GM10847 (cell line): ENCODE measurements around the gene VPS35L.

Source experiments
- POLR2A ChIP-seq: IDR thresholded peaks from 2 replicates; pipeline ENCODE4 v1.6.1; 2011; ENCODE audit not compliant: insufficient read length; ENCODE audit errors: extremely low read depth

VPS35L gene

DNA sequence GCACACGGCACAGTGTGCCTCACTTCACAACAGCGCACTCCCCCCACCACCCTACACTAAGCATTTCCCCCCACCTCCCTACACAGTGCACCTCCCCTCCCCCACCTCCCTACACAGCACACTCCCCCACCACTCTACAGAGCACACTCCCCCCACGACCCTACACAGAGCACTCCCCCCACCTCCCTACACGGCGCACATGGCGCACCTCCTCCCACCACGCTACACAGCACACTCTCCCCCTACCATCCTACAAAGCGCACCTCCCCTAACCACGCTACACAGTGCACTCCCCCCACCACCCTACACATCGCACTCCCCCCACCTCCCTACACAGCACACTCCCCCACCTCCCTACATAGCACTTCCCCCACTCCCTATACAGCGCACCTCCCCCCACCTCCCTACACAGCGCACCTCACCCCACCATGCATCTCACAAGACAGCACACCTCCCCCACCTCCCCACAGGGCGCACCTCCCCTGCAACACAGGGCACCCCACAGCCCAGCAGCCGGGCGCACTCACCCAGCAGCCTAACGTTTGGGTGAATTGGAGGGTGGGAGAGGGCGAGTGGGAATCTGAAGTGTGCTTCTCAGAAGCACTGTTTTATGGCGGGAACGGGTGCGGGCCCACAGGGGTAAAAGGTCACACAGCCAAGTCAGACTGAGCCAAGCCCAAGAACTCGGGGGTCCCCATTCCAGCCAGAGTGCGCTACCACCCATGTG lies 152.2 kb downstream of the VPS35L start:
- TF ChIP-seq POLR2A: no peak

DNA sequence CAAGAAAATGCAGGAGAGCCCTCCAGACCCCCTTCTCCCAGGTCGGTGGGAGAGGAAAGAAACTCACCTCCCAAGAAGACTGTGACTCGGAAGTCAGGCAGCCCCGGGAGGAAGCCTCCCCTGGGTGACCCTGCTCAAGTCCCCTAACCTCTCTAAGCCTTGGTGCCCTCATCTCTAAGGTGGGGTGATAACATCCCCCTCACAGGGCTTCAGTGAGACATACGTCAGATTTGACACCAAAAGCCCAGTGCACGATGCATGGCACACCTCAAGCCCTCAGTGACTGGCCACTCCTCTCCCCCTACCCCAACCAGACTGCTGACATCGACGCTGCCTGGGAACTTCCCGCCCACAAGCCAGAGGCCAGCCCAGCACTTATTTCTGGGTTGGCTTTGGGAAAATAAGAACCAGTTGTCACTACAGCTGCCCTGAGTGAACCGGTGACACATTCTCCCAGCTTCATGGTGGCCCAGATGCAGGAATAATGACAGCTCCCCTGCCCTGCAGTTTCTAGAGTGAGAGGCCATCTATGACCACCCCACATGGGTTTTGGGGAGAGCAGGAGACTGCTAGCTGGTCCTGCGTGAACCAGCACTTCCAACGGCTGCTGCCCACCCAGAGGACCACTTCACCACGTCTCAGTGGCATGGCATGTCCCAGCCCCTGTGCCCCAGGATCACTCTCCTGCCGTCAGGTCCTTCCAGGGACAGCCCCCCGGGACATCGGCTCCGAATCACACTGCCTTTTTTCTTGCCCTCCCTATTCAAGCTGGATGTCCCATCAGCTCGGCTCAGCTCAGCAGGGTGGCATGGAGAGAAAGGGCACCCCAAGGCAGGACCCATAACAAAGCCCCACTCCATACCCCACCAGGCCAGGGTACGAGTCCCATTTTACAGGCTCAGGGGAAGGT lies 153.0 kb downstream of the VPS35L start:
- TF ChIP-seq POLR2A: no peak

DNA sequence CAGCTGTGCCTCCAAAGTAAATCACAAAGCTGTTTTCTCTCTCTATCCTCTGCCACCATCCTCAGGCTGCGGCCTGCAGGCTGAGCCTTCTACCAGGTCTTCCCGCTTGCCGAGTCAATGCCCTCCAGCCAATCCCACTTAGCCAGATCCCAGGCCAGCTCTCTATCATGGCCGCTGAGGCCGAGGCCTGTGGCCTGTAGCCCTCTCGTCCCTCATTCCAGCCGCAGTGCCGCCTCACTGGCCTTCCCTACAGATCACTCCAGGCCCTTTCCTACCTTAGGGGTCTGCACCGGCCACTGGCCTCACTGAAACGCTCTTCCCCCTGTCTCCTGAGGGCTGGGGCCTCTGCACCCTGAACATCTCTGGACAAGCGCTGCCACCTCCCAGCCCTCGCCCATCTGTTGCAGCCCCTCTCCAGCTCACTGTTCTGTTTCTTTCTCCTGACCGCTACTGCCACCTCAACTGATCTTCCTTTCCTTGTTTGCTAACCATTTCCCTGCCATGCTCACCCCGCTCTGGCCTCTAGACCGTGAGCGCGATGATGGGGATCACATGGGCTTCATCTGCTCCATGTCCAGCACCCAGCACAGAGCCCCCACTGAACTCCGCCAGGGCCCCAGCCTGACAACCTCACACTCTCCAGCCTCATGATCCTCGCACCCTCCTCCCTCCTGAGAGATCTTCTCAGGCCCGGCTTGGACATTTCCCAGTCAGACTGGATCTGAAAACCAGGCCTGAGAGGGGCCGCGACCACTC lies 154.1 kb downstream of the VPS35L start:
- TF ChIP-seq POLR2A: no peak

DNA sequence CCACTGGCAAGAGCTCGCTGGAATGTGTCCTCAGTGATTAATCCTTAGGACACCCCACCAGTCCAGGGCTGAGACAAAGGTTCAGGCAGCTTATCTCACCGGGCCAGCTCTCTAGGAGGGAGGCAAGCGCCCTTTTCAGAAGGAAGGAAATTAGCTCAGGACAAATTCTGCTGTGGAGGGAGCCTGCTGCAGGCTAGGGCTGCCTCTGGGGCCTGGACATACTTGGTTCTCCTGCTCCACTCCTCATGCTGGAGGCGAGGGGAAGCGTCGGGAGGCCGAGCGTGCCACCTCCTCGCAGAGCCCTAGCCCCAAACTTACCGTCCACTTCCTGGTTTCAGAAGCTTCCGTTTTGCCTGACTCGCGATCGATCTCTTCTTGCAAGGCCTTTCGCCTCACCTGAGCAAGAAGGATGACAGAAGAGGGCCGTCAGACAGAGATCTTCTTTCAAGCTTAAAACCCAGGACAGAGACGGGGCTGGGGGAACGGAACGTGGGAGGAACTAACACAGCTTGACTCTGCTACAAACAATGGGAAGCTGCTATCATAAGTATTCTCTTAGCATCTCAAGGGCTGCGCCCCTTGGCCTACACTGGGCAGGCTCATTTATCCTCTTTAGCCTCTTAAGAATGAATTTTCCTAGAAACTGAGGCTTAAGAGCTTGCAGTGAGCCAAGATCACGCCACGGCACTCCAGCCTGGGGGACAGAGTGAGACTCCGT lies 154.8 kb downstream of the VPS35L start:
- TF ChIP-seq POLR2A: no peak

DNA sequence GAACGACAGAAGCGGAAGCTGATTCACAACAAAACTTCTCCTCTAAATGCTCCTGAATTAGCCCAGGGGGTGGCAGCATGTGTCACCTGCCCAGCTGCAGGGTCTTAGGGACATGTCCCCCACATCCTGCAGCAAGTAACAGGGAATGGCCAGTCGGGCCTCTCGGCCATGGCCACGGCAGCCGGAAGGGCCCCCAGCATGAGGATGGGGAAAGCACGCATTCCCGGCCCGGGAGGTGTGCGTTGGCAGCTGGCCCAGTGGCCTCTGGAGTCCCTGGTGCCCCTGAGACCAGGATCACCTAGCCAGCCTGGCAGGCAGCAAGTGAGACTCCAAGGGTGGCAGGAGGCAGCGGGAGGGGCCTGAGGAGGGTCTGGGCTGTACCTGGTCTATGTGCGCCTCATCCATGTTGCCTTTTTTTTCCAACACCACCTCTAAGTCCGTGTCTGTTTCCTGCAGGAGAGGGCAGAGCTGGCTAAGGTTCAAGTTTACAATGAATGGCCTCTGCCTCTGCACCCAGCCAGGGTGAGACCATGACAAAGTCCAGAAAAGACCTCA lies 155.6 kb downstream of the VPS35L start:
- no peak for TF ChIP-seq POLR2A

DNA sequence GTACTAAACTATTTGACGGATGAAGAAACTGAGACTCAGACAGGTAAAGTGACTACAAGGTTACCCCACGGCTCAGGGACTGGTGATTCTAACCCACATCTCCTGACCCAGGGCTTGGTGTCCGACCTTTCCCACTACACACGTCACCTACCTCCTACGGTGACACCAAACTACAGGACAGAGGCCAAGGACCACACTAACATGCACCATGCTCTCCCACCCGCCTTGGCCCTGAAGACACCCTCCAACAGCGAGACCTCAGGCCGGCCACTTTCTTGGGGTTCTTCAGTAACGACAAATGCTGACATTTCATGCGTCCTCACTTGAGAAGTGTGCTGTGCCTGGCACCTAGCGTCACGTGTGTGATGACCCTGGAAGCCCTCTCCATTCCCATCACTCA lies 156.1 kb downstream of the VPS35L start:
- no peak for TF ChIP-seq POLR2A

DNA sequence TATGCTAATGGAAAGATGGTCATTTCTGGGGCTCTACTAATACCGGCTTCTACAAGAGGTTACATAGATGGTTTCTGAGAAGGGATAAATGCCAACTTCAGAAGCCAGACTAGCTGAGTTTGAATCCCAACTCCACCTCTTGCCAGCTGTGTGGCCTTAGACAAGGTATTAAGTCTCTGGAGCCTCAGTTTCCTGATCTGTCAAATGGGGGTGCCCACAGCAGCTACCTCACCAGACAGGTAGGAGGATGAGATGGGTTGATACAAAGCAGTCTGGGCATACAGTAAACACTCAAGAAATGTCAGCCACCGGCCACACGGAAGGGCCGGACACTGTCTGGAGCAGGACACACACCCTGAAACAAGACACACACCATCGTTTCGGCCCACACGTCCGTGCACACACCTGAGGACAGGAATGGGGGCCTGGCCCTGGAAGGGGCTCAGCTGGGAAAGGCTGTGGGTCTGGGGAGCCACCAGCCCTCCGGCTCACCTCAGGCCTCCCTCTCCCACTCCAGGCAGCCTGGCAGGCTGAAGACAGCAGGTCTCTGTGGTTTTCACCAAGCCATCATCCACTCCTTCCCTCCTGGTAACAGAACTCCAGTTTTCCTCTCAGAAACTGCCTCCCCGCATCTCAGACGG lies 157.0 kb downstream of the VPS35L start:
- no peak for TF ChIP-seq POLR2A

DNA sequence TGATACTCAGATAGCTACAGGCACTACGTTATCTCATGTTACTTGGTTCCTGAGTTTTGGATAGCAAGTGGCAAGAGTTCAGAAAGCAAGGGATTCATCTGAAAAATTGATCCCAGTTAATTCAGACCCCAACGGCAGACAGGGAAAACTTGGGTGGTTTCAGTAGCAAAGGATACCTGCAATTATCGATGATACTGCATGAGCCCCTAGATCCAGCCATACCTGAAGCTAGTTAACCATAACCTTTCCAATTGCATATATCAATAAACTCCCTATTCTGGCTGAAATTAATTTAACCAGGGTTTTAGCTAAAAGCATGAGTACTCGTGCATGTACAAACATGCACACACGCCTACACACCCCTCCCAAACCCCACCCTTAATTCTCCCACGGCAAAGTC lies 158.2 kb downstream of the VPS35L start:
- no peak for TF ChIP-seq POLR2A

DNA sequence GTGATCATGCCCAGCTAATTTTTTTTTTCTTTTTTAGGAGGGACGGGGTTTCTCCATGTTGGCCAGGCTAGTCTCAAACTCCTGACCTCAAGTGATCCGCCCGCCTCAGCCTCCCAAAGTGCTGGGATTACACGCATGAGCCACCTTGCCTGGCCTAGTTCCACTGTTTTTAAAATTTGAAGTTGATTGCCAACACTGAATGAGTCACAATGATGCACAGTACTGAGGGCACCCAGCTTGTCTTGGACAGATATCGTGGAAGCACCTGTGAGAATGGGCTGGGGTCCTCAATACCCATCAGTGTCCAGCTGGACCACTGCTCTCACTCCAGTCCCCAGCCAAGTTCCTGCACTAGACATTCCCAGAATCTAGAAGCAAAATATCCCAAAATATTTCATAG lies 160.1 kb downstream of the VPS35L start:
- TF ChIP-seq POLR2A: no peak

DNA sequence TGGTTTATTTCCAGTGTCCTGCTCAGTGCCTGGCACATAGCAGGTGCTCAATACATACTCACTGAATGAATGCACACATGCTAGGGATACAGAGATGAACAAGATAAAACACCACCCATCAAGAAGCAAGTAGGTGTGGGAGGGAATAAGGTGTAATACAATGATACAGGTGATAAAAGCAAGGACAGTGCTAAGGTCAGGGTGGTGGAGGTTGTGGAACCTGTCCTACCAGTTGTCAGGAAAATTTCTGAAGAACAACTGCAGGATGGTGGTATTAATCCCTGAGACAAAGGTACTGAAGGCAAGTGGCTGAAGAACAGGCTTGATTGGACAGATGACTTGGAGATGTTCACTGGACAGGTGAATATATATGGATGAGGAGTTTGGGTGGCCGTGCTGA lies 160.7 kb downstream of the VPS35L start:
- no peak for TF ChIP-seq POLR2A

DNA sequence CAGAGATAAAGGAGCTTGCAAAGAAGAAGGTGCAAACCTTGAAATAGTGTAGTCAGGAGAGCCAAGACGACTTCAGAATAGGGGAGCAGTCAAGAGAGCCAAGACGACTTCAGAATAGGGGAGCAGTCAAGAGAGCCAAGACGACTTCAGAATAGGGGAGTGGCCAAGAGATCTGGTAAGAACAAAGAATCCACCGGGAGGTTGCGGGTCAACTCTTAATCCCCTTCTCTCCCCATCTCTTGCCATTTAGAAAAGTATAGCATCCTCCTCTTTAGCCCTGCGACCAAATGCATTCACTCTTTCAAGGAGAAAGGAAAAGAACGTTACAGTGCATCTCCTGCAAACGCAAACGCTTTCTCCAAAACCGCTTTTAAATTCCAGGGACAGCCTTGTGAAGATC lies 161.8 kb downstream of the VPS35L start:
- no peak for TF ChIP-seq POLR2A

DNA sequence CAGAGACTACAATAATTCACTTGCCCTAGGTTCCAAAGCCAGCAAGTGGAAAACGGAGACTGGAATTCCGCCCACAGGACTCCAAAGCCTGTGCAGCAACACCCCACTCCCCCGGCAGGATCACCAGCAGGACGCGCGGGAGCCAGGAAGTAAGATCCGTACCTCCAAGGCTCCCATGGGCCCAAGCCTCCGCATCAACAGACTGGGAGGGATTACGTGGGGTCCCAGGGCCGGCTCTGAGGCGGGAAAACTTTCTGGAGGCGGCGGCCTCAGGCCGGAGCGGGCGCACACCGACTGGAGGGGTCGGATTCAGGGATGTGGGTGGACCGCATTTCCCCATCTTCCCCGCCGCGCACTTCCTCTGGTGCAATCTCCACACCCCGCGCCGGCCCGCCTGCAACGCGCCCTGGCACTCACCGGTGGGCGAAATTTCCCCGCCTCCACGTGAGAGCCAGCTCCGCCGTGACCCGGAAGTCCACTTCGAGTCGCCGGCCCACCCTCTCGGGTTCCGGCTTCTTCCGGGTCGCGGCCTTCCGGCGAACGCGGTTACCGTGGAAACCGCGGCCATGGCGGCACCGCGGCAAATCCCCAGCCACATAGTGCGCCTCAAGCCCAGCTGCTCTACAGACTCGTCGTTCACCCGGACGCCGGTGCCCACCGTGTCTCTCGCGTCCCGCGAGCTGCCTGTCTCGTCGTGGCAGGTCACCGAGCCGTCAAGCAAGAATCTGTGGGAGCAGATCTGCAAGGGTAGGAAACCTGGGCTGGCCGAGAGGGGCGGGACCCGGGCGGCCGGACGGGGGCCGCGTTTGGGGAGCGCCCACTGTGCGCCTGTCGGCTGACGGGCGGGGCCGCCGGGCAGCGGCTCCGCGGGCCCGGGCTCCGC lies 162.5 kb downstream of the VPS35L start, which contains the start of the genes IQCK and KNOP1:
Gene IQCK, plus strand, starts transcription at position 531 of the 883 bp plus-strand sequence. Its CDS starts 36 bp downstream, at position 567.
Gene KNOP1, minus strand, starts transcription at position 487 of the 883 bp plus-strand sequence. CDS start 3,192 bp downstream, outside the sequence.
- peak; percentile 56 for TF ChIP-seq POLR2A

DNA sequence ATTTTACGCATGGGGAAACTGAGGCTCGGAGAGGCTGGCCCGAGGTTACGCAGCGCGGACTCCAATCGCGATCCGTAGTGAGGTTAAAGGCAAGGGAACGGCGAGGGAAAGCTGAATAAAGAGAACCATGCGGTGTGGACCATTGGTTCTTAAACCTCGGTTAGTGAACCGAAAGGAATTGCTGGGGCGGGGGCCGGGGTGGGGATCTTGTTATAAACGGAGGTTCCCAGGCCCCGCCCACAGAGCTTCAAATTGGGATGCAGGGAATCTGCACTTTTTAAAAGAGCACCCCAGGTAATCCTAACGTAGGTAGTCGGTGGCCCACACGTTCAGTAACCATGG lies 163.1 kb downstream of the VPS35L start:
- no peak for TF ChIP-seq POLR2A

DNA sequence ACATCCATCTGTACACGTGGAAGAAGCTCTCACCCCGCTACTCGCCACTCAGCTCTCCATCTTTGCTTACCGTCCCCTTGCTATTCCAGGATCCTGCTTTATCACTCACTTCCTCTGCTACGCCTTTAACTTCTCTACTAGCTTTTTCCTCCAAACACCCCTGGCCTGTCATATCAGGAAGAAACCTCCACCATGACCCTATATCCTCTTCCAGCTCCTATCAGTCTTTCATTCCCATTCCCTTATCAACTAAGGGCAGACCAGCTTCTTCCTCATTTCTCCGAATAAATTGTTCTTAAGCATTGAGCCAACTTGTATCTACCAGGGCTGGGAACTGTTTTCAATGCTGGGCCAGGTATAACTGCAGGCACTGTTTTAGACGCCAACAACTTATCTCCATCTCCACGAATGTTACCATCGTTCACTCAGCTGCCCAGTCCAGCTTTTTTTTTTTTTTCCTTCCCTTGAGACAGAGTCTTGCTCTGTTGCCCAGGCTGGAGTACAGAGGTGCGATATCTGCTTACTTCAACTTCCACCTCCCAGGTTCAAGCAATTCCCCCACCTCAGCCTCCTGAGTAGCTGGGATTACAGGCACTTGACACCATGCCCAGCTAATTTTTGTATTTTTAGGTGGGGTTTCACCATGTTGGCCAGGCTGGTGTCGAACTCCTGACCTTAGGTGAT lies 166.9 kb downstream of the VPS35L start:
- TF ChIP-seq POLR2A: no peak
